NT2/D1 (cell line): ENCODE results near the gene DCBLD1.

Source experiments
- DNase-seq: peaks from one replicate; pipeline ENCODE4 v3.0.0-alpha.2; 2011; ENCODE audit warnings: low read depth, low spot score
- H3K27me3 ChIP-seq: 2 replicates; pipeline ENCODE4 v1.6.0; 2011; ENCODE audit warnings: mild to moderate bottlenecking; ENCODE audit not compliant: insufficient read length, insufficient read depth
- H3K36me3 ChIP-seq: 2 replicates; pipeline ENCODE4 v1.6.1; 2011; ENCODE audit warnings: mild to moderate bottlenecking, low read length, mixed read lengths; ENCODE audit not compliant: insufficient read depth, insufficient read length
- H3K4me1 ChIP-seq: 2 replicates; pipeline ENCODE4 v1.5.1; 2011; ENCODE audit not compliant: insufficient read depth, insufficient read length
- H3K4me3 ChIP-seq: 2 replicates; pipeline ENCODE4 v1.5.1; 2011; ENCODE audit warnings: low read depth; ENCODE audit not compliant: insufficient read length
- H3K9ac ChIP-seq: 2 replicates; pipeline ENCODE4 v1.6.0; 2011; ENCODE audit warnings: low read depth; ENCODE audit not compliant: insufficient read length
- H3K9me3 ChIP-seq: 2 replicates; pipeline ENCODE4 v1.5.1; 2011; ENCODE audit warnings: mild to moderate bottlenecking, low read length; ENCODE audit not compliant: insufficient read depth
- SUZ12 ChIP-seq: IDR thresholded peaks from 2 replicates; pipeline ENCODE4 v1.6.1; 2011; ENCODE audit not compliant: insufficient read length, insufficient read depth; ENCODE audit errors: extremely low read depth
- YY1 ChIP-seq: IDR thresholded peaks from 2 replicates; pipeline ENCODE4 v1.6.1; 2011; ENCODE audit not compliant: insufficient read length, insufficient read depth
- ZNF274 ChIP-seq: IDR thresholded peaks from 2 replicates; pipeline ENCODE4 v1.6.1; 2011; ENCODE audit warnings: mild to moderate bottlenecking, low read depth, low read length

Gene DCBLD1

GRCh38 chr6:117501722-117502121 is 19.2 kb downstream of the DCBLD1 start:
- no peaks in the 10 kb centered on the region for H3K9me3 ChIP-seq
- H3K4me1 ChIP-seq = no peaks in the 10 kb centered on the region
- TF ChIP-seq SUZ12 (no peak), YY1 (no peak), ZNF274 (no peak)
- no peaks in the 10 kb centered on the region for H3K27me3 ChIP-seq
- no peak overlapping the region for H3K9ac ChIP-seq
- no peak for DNase-seq
- H3K36me3 ChIP-seq = peaks cover 7% of the 10 kb centered on the region
- H3K4me3 ChIP-seq = no peak overlapping the region

DNA sequence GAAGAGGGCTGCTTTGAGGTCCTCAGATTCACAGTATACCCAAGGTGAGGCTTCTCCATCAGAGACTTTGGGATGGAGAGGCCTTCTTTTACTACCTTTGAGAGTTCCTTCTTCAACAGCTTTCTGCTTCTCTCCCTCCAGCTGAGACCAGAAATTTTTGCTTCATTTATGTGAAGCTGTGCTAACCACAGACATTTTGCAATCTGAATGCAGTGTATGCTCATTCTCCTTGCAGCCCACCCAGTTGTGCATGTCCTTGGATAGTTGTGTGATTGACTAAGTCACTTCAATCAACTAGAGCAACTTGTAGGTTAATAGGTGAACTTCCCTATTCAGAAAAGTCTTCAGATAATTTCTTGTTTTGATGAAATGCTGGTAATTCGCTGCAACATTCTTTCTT is 20.1 kb downstream of the DCBLD1 start:
- Histone ChIP-seq H3K9ac (no peak overlapping the region), H3K9me3 (no peaks in the 10 kb centered on the region), H3K36me3 (peaks cover 7% of the 10 kb centered on the region), H3K27me3 (no peaks in the 10 kb centered on the region), H3K4me3 (no peak overlapping the region), H3K4me1 (no peaks in the 10 kb centered on the region)
- DNase-seq = no peak
- TF ChIP-seq YY1 = no peak
- no peak for TF ChIP-seq SUZ12
- TF ChIP-seq ZNF274 = no peak

DNA sequence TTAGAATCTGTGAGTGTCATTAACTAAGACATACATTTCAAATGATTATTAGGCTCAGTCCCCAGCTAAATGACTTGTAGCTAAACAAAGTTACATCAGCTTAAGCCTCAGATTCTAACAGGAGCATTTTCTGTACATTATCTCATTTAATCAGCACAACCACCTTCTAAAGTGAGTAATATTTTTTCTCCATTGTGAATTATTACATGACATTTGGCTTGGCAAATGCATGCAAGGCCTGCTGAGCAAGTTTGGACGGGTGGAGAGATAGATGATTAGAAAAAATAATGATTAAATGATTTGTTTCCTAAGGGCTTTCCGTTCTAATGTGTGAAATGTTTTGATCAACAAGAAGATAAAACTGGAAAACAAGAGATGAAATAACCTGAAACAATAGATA is 20.7 kb downstream of the DCBLD1 start:
- H3K9ac ChIP-seq = no peak overlapping the region
- H3K4me3 ChIP-seq = no peak overlapping the region
- DNase-seq = no peak
- no peaks in the 10 kb centered on the region for H3K9me3 ChIP-seq
- TF ChIP-seq SUZ12 = no peak
- TF ChIP-seq ZNF274 = no peak
- no peak for TF ChIP-seq YY1
- no peaks in the 10 kb centered on the region for H3K4me1 ChIP-seq
- H3K27me3 ChIP-seq = no peaks in the 10 kb centered on the region
- H3K36me3 ChIP-seq = peaks cover 7% of the 10 kb centered on the region

DNA sequence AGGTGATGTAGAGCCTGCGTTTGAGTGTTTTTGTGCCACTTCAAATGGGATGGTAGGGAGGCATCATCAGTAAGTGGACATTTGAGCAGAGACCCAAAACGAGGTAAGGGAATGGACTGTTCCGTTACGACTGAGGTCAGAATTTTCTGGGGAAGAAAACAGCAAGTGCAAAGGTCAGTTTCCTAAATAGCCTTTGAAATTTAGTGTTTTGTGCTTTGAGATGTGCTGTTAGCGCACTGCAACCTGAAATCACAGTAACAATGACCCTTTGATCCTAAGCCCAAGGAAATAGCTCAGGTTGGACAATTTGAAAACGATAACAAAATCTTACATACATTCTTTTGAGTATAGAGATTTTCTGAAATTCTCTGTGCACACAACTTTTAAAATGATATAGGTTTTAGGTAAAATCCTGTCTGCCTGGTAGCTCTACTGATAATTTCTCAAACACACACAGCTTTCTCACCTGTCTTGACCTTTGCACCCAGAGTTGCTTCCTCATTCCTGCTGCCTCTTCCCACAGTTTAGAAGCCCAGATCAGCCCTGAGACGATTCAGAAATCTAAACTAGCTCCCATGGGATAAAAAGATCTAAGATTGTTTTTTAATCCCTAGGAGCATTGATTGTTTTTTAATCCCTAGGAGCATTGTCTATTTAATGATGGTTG is 22.1 kb downstream of the DCBLD1 start:
- H3K4me1 ChIP-seq = no peaks in the 10 kb centered on the region
- TF ChIP-seq ZNF274 (no peak), YY1 (no peak), SUZ12 (no peak)
- DNase-seq = no peak

DNA sequence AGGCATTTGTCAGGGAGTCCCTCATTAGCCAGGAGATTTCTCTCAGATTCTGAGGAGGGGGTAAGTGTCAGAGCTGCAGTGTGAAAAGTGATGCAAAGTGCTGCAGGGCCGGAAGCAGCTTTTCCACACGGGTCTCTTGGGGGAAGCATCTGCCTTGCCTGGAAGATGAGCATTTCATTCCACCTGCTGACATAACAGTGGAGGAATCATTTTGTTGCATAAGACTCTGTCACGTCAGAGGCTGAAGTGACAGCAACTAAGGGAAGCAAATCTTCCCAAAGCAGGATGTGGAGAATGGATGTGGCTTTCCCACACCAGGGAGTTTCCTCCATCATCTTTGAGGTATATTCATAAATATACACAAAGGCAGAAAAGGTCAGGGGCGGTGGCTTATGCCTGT is 22.8 kb downstream of the DCBLD1 start:
- no peak overlapping the region for H3K4me3 ChIP-seq
- no peak for DNase-seq
- TF ChIP-seq ZNF274 = no peak
- TF ChIP-seq SUZ12 = no peak
- no peak for TF ChIP-seq YY1
- no peak overlapping the region for H3K9ac ChIP-seq
- no peaks in the 10 kb centered on the region for H3K9me3 ChIP-seq
- no peaks in the 10 kb centered on the region for H3K4me1 ChIP-seq
- H3K36me3 ChIP-seq = peaks cover 7% of the 10 kb centered on the region
- H3K27me3 ChIP-seq = no peaks in the 10 kb centered on the region

More for the DNA sequence above, 22.1 kb downstream of the DCBLD1 start:
- no peaks in the 10 kb centered on the region for H3K9me3 ChIP-seq
- H3K9ac ChIP-seq = no peak overlapping the region
- H3K4me3 ChIP-seq = no peak overlapping the region
- peaks cover 7% of the 10 kb centered on the region for H3K36me3 ChIP-seq
- no peaks in the 10 kb centered on the region for H3K27me3 ChIP-seq

DNA sequence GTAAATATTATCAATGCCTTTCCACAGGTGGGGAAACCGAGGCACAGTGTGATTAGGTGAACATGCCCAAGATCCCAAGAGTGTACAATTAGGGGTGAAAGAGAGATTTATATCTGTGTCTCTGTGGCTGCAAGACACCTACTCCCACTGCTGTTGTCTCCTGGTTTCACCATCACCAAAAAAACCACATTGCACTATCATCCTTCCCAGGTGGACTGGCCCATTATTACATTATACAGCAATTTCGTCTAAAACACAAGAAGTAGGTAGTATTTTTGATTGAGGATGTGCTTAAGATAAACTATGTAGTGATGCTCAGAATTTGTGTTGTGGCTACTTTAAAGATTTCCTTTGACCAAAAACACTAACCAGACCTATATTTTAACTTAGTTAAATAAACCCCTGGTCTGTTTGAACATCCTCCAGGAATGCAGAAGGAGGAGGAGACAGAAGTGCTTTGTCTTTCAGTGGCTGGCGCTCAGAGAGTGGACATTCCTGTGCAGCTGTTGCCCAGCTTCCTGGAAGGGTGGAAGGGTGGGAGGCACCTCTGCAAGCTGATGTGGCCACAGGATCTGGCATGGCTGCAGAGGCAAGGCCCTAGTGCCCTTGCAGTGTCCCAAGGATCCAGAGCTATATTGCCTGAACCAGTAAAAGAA is 23.8 kb downstream of the DCBLD1 start:
- Histone ChIP-seq H3K9me3 (no peaks in the 10 kb centered on the region), H3K4me1 (no peaks in the 10 kb centered on the region), H3K27me3 (no peaks in the 10 kb centered on the region), H3K9ac (no peak overlapping the region), H3K36me3 (peaks cover 7% of the 10 kb centered on the region), H3K4me3 (no peak overlapping the region)
- TF ChIP-seq ZNF274 (no peak), YY1 (no peak), SUZ12 (no peak)
- no peak for DNase-seq

DNA sequence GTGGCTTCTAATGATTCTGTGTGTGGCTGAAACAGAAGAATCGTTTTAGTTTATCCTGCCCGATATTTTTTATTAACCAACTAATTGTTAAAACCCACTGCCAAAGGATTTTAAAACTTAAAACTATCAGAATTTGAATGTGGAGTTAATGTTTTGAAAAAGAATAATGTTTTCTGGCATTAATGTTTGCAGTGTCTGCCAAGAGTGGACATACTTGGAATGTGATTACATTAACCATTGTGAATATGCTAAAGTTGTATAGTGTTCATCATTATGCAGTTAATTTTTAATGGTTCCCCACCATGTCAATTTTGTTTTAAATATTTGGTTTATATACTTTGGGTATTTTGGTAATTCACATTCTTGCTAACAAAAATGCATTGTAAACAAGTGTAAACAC is 24.4 kb downstream of the DCBLD1 start:
- Histone ChIP-seq H3K27me3 (no peaks in the 10 kb centered on the region), H3K9ac (no peak overlapping the region), H3K36me3 (peaks cover 7% of the 10 kb centered on the region), H3K9me3 (no peaks in the 10 kb centered on the region), H3K4me3 (no peak overlapping the region), H3K4me1 (no peaks in the 10 kb centered on the region)
- no peak for DNase-seq
- TF ChIP-seq YY1 (no peak), ZNF274 (no peak), SUZ12 (no peak)
